ENCODE measurements around the gene TMEM270.
A peak's percentile ranks its signal among the peaks of the same experiment; 100 is the strongest.
"Not testable (repeated sequence)": the region's sequence is repeated elsewhere in the genome, so short reads cannot be mapped to it uniquely, and the experiment has no call there.

The TMEM270 gene, protein sequence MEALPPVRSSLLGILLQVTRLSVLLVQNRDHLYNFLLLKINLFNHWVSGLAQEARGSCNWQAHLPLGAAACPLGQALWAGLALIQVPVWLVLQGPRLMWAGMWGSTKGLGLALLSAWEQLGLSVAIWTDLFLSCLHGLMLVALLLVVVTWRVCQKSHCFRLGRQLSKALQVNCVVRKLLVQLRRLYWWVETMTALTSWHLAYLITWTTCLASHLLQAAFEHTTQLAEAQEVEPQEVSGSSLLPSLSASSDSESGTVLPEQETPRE

GRCh38 chr7:73860859-73861258 is at the start of gene TMEM270:
Gene TMEM270, plus strand, starts transcription at chr7:73861159. Its CDS starts 36 bp downstream, at chr7:73861195.
- TF ChIP-seq CTCF (IDR thresholded peaks at IDR 0.05; ENCODE audit: low read depth, low read length, missing control alignments), result no peak
- no peak for DNase-seq (ENCODE audit: low read depth)
- no peak within 1 kb of the TSS for H3K4me3 ChIP-seq (ENCODE audit: low read depth, low read length)

DNA sequence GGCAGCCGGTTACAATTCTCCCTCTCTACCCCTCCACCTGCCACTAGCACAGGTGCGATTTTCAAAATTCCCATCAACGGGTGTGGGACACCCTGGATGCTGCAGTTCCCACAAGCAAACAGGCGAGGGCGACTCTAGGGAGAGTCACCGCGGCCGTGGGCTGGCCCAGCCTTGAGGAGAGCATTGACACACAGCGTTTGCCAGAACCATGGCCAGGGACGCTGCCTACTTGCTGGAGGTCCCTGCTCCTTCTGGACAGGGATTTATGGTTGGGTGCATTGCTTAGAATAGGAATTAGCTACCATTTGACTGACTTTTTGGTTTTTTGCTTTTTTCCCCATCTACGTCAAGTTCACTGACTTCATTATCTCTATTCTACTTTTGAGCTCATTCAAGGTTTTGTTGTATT is 49.2 kb upstream of the TMEM270 start:
- H3K4me3 ChIP-seq (ENCODE audit: low read depth, low read length), result no peak overlapping the region
- peak; percentile 86 for TF ChIP-seq CTCF (IDR thresholded peaks at IDR 0.05; ENCODE audit: low read depth, low read length, missing control alignments)
- peak; percentile 8 for DNase-seq (ENCODE audit: low read depth)

DNA sequence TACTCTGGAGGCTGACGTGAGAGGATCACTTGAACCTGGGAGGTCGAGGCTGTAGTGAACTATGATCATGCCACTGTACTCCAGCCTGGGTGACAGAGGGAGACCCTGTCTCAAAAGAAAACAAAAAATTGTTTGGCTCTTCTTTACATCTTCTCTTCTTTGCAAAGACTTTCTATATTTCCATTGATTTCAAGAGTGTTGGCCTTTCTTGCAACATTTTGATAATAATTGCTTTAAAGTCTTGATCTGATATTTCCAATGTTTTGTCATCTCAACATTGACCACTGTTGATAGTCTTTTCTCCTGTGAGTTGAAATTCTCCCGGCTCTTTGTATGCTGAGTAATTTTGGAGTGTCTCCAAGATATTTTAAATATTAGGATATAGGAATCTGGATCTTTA is 48.0 kb upstream of the TMEM270 start:
- no peak overlapping the region for H3K4me3 ChIP-seq (ENCODE audit: low read depth, low read length)
- TF ChIP-seq CTCF (IDR thresholded peaks at IDR 0.05; ENCODE audit: low read depth, low read length, missing control alignments), result no peak
- DNase-seq (ENCODE audit: low read depth), result no peak

DNA sequence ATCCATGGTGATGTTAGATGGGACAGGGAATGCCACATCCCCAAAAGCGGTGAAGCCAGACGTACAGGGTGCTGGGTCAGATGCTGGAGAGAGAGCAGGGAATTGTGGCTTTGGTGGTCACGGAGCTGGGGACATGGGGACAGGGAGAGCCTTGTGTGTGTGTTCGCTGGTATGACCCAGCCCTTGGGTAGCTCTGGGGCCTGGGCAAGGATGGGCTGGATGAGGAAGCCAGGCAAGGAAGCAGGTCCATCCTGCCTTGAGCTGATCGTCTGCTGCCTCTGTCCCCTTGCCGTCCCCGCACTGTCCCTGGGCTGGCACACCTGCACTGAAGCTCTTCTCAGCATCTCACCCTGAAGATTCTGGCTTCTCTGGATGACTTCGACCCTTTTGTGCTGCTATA is 45.5 kb upstream of the TMEM270 start:
- no peak overlapping the region for H3K4me3 ChIP-seq (ENCODE audit: low read depth, low read length)
- no peak for DNase-seq (ENCODE audit: low read depth)
- TF ChIP-seq CTCF (IDR thresholded peaks at IDR 0.05; ENCODE audit: low read depth, low read length, missing control alignments), result no peak

- DNase-seq (ENCODE audit: low read depth), result no peak
- no peak overlapping the region for H3K4me3 ChIP-seq (ENCODE audit: low read depth, low read length)
- no peak for TF ChIP-seq CTCF (IDR thresholded peaks at IDR 0.05; ENCODE audit: low read depth, low read length, missing control alignments)
Observed at GRCh38 chr7:73817121-73817520, 43.8 kb upstream of the TMEM270 start.

- H3K4me3 ChIP-seq (ENCODE audit: low read depth, low read length), result no peak overlapping the region
- TF ChIP-seq CTCF (IDR thresholded peaks at IDR 0.05; ENCODE audit: low read depth, low read length, missing control alignments), result no peak
- no peak for DNase-seq (ENCODE audit: low read depth)
Observed at GRCh38 chr7:73820013-73820412, 40.9 kb upstream of the TMEM270 start.

DNA sequence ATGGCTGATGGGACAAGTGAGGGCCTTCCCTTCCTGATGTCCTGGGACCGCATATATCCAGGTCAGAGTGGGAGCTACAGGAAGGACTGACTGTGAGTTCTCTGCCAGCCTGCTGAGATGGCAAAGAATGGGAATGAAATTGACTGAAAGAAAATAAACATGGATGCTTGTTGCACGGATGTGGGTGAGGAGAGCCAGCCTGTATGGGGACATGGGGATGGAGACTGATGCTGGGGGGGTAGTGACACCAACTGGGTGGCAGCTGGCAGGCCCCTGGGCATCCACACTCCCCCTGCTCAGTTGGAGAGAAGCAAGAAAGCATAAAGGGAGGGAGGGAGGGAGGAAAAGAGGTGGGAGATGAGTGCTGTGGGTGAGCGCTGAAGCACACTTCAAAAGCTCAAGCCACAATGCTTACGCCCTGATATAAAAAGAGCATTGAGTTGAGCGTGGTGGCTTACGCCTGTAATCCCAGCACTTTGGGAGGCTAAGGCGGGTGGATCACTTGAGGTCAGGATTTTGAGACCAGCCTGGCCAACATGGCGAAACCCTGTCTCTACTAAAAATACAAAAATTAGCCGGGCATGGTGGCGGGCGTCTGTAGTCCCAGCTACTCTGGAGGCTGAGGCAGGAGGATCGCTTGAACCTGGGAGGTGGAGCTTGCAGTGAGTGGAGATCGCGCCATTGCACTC is 39.2 kb upstream of the TMEM270 start:
- not testable (repeated sequence) for DNase-seq (ENCODE audit: low read depth); H3K4me3 ChIP-seq (ENCODE audit: low read depth, low read length)

All from GM12864 (cell line).